GDM1 (cell line): ENCODE measurements around the gene SELP.

Experiments
- DNase-seq: peaks from one replicate; lab custom pipeline; 2025; lab: John Stamatoyannopoulos, UW

The SELP gene

GRCh38 chr1:169620565-169620964, 9.4 kb downstream of the SELP start:
- no peak for DNase-seq

GRCh38 chr1:169618367-169618766, 11.6 kb downstream of the SELP start:
- DNase-seq, result no peak

- no peak for DNase-seq
Measured at GRCh38 chr1:169615803-169616202, 14.1 kb downstream of the SELP start.

GRCh38 chr1:169610858-169611257, 19.1 kb downstream of the SELP start:
- no peak for DNase-seq

- no peak for DNase-seq
Measured at GRCh38 chr1:169610108-169610507, 19.8 kb downstream of the SELP start.

- no peak for DNase-seq
Measured at GRCh38 chr1:169608226-169608625, 21.7 kb downstream of the SELP start.

- peak; percentile 85 for DNase-seq
Measured at GRCh38 chr1:169604781-169605560, 25.0 kb downstream of the SELP start.

GRCh38 chr1:169601096-169601881, 28.6 kb downstream of the SELP start:
- DNase-seq, result no peak

GRCh38 chr1:169595764-169596711, 33.9 kb downstream of the SELP start:
- peak; percentile 6 for DNase-seq

- no peak for DNase-seq
Measured at GRCh38 chr1:169594391-169594790, 35.5 kb downstream of the SELP start.

GRCh38 chr1:169590932-169591331, 39.0 kb downstream of the SELP start:
- no peak for DNase-seq

GRCh38 chr1:169588785-169589485, 41.0 kb downstream of the SELP start:
- DNase-seq, result no peak

GRCh38 chr1:169588112-169588511, 41.8 kb downstream of the SELP start:
- no peak for DNase-seq

- peak; percentile 35 for DNase-seq
Measured at GRCh38 chr1:169586395-169587255, 43.3 kb downstream of the SELP start, which contains the start of gene F5. F5 (minus strand) TSS chr1:169586481; CDS start chr1:169586386, 95 bp downstream.

- no peak for DNase-seq
Measured at GRCh38 chr1:169586067-169586394, 43.9 kb downstream of the SELP start.

- DNase-seq, result no peak
Measured at GRCh38 chr1:169585181-169585580, 44.7 kb downstream of the SELP start.

- DNase-seq, result no peak
Measured at GRCh38 chr1:169584483-169585144, 45.3 kb downstream of the SELP start.

GRCh38 chr1:169577981-169578738, 51.8 kb downstream of the SELP start:
- no peak for DNase-seq

- no peak for DNase-seq
Measured at GRCh38 chr1:169576935-169577331, 53.0 kb downstream of the SELP start.
